Mucosa of gallbladder (tissue), 1 donor: ENCODE results near the gene CDC123. TPM values are rescaled to one million over a fixed set of nuclear protein-coding genes. Genes with fewer than 3 reads are reported as not detected.
"Not testable (repeated sequence)": the region's sequence is repeated elsewhere in the genome, so short reads cannot be mapped to it uniquely, and the experiment has no call there.

Source experiments
- DNase-seq: peaks from one replicate; pipeline ENCODE4 v3.0.0-alpha.2; 2020; ENCODE audit warnings: low spot score
- total RNA-seq: library from RNA; stranded (reverse); gene quantifications from one replicate; pipeline ENCODE4 v1.2.1, GENCODE V29; 2021
- donor health status: DM: no; HTN: no; CAD: no.

CDC123 gene, protein sequence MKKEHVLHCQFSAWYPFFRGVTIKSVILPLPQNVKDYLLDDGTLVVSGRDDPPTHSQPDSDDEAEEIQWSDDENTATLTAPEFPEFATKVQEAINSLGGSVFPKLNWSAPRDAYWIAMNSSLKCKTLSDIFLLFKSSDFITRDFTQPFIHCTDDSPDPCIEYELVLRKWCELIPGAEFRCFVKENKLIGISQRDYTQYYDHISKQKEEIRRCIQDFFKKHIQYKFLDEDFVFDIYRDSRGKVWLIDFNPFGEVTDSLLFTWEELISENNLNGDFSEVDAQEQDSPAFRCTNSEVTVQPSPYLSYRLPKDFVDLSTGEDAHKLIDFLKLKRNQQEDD
- total RNA-seq: 39.4 TPM

- peak; percentile 90 for DNase-seq
These were observed at the start of gene CDC123, which contains the start of gene NUDT5 for GRCh38 chr10:12195603-12196506. Gene CDC123, plus strand, starts transcription at chr10:12196188. Its CDS starts 58 bp downstream, at chr10:12196246. Gene NUDT5, minus strand, starts transcription at chr10:12195891. Its CDS starts 9,600 bp downstream, at chr10:12186291.

DNA sequence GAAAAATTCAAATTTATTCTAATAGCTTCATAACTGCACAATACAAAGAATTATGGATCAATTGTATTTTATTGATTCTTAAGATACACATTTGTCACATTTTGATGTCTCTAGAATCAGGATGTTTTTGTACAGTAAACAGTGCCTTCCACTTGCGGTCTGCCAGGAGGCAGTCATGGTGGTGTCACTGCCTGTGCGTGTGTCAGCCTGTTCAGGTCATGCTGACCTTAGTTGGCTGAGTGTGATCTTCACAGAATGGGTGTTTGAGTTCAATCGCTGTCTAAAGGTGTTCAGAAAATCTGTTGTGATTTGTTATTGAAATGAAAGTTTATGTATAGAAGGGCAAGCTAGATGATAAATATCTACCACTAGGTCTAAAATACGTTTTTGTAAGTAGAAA is 45.8 kb upstream of the CDC123 start:
- no peak for DNase-seq

GRCh38 chr10:12154516-12154915 is 41.5 kb upstream of the CDC123 start:
- DNase-seq: no peak

DNA sequence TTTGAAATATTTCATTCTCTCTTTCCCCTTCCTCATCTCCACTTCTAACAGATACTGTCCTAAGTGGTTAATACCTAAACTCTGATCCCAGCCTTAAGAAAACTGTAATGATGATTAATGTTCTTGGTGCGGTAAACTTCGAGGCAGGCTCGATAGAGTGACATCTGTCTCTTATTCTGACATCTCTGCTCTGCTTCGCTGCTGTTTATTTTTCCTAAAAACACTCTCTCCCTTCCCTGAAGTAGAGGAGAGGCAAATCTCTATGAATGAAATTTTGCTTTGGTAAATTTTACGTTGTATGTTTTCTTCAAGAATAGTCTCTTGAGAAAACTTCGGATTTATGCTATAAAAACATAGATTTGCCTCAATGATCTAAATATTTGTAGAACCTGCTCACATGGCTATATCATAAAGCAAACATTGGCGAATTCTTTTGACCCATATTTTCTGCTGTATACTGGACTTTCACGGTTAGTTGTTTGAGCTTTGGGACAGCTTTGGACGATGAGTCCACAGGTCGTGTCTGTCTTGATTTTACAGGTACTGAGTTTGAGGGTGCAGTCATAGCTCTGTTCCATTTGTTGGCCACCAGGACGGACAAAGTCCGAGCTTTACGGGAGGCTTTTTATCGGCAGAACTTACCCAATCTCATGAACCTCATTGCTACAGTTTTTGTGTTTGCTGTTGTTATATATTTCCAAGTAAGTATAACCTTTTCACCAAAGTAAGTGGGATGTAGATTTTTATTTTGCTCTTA is 39.4 kb upstream of the CDC123 start:
- DNase-seq: no peak

GRCh38 chr10:12158111-12158510 is 37.9 kb upstream of the CDC123 start:
- no peak for DNase-seq

GRCh38 chr10:12160664-12161063 is 35.3 kb upstream of the CDC123 start:
- no peak for DNase-seq

DNA sequence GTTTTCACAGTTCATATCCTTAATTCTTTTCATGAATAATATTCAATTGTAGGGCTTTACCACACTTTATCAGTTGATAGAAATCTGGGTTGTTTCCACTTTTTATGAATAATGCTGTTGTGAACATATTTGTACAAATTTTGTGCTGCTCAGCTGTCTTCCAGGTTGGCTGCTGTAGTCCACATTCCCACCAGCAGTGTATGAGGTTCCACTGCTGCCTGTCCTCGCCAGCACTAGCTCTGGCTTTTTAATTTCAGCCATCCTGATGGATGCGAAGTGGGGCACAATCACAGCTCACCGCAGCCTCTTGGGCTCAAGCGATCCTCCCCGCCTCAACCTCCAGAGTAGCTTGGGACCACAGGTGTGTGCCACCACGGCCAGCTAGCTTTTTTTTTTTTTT is 33.1 kb upstream of the CDC123 start:
- DNase-seq: no peak

- DNase-seq: no peak
These were observed 31.9 kb upstream of the CDC123 start for GRCh38 chr10:12164085-12164484.

DNA sequence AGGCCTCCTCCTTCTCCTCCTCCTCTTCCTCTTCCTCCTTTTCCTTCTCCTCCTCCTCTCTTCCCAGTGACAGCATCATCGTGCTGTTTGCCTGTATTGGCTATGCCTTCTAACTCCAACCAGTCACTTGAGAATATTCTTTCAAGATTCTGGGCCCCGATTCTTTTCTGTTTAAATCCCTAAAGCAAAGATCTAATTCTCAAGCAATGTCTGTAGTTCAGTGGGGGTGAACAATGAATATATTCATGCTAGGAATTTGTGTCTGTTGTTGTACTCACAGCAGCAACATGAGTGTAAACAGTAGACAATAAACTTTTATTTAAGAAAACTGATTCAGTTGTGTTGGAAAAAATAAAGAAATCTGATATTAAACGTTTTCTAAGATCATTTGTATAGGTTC is 31.0 kb upstream of the CDC123 start:
- no peak for DNase-seq

DNA sequence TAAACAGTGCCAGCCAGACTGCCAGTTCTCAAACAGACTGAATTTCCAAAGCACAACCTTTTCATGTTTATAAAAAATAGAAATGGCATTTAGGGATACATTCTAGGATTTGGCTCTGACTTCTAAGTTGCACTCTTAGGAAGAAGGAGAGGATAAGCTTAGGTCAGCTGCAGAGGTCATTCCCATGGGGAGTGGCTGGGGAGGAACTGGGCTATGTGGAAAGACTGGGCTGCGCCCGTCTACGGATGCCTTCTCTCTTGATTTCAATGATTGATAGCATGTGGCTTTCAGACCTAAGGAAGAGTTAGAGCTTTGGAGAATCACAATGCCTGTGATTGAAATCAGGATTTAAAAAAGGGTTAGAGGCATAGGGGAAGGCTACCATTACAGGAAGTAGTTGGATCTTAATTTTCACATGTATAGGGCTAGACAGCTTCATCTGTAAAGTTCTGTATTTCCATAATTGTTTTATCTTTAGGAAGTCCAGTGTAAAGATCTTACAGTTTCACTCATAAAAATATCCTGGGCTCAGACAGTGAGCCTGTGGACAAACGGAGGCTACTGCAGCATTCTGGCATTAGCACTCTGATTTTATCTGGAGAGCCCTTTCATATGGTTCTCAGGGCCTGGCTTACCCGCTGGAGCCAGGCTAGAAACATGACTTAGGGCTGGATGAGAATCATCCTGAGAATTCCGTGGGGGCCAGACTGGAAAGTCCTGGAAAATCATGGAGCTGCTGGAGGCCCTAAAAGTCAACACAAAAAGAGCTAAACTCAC is 29.8 kb upstream of the CDC123 start:
- no peak for DNase-seq

- DNase-seq: not testable (repeated sequence)
These were observed 24.5 kb upstream of the CDC123 start for GRCh38 chr10:12171512-12171911.

GRCh38 chr10:12177642-12178041 is 18.3 kb upstream of the CDC123 start:
- DNase-seq: no peak

DNA sequence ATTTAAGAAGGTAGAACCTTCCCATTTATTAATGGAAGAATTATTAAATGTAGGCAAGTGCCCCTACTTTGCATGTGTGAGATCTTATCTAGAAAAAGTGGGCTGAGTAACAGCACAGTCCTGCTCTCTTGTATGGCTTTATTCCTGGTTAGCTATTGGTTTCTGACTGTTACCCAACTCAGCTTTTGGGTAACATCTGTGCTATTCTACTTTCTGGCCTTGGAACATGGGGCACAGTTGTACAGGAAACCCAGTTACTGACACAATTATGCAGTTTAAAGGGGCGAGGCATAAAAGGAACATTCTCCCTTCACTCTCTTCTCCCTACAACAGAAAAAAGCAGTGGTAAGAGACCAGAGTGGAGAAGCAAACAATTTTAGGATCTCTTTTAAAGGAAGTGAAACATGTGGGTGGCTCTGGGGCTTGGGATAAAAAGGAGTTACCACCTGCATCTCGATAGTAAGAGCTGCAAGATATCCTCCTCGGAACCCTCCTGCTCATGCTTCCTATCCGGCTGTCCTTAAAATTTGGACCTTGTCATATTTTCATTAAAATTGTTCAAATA is 16.3 kb upstream of the CDC123 start:
- no peak for DNase-seq

DNA sequence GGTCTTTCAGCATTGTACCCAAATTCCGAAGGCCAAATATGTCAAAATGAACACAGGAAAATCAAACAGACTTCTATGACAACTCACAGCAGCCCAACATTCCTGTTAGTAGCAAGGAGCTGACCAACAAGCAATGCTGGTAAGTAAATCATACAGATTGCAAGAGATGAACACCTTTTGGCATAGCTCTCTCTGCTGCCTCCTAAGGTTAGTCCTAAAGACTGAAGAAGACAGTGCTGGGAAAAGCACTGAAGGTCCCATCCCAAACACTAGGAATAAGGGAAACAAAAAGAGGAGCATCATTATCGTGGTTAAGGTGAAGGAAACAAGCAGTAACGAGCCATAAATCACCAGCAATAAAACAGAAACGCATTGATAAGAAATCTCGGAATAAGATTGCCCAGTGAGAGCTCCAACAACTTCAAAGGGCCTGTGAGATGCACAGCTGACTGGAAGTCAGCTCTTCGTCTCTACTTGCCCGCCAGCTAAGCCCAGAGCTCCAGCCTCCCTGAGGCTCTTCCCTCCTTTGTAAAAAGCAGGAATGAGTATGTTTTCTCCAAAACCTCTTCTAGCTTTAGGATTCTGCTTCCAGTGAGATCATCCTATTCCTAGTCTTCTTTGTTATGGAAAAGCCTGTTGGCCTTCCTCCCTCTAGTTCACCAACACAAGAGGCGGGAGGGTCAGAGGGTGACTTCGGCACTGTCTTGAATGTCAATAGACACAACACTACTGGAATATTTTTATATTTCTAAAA is 15.6 kb upstream of the CDC123 start:
- no peak for DNase-seq

- DNase-seq: peak; percentile 18
These were observed 14.8 kb upstream of the CDC123 start for GRCh38 chr10:12181065-12181775.

GRCh38 chr10:12184165-12184564 is 11.8 kb upstream of the CDC123 start:
- no peak for DNase-seq

DNA sequence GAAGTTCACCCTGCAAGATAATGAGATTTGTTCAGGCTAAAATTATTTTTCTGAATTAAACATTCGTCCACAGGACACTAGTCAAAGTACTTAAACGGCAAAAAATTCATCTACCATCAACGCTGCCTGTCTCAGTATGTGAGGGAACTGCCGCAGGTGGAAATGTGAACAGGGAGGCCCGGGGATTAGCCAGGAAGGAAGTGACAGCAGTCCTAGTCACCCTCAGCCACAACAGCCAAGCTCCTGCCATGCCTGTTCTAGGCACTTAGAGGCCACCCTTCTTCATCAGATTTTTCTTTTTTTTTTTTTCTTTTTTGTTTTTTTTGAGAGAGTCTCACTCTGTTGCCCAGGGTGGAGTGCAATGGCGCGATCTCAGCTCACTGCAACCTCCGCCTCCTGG is 9.7 kb upstream of the CDC123 start:
- no peak for DNase-seq

DNA sequence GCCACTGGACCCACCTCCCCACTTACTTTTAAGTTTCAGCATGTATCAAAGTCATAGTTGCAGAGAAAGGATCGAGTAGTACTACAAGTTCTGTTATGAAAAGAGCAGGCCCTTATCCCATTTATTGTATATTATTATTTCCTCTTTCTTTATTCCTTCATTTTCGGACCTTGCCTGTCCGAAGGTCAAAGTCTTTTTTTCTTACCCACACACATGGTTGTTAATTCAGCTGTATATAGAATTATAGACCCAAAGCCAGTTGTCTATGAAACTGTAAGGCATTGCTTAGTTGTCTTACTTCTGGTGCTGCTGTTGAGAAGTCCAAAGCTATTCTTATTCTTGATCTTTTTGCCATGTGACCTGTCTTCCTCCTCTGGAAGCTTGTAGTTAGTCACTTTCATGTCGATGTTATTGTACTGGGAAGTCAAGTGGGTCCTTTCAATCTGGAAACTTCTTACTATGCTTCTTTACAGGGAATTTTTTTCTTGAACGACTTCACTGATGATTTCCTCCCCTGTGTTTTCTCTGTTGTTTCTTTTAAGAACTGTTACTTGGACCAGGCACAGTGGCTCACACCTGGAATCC is 8.6 kb upstream of the CDC123 start:
- no peak for DNase-seq

- no peak for DNase-seq
These were observed 7.3 kb upstream of the CDC123 start for GRCh38 chr10:12188656-12189055.
